Epithelial cell of esophagus (primary cell): ENCODE measurements around the gene LURAP1L.

ENCODE experiments used
- DNase-seq: peaks from one replicate; pipeline ENCODE4 v3.0.0; 2010; ENCODE audit warnings: low read depth
- H3K4me3 ChIP-seq: 2 replicates; pipeline ENCODE4 v1.5.1; 2011; ENCODE audit warnings: mild to moderate bottlenecking, low read length, control low read depth
- CTCF ChIP-seq: IDR thresholded peaks from 2 replicates; pipeline ENCODE4 v1.5.1; 2011; ENCODE audit warnings: low read depth, mild to moderate bottlenecking, low read length, control low read depth, inconsistent platforms; ENCODE audit not compliant: insufficient read depth; ENCODE audit errors: missing control alignments

The LURAP1L gene

GRCh38 chr9:12838546-12838945, 63.7 kb downstream of the LURAP1L start:
- no peak for DNase-seq

GRCh38 chr9:12843735-12844134, 68.9 kb downstream of the LURAP1L start:
- DNase-seq: no peak
- TF ChIP-seq CTCF: no peak
- H3K4me3 ChIP-seq: no peak overlapping the region

More at GRCh38 chr9:12838546-12838945, 63.7 kb downstream of the LURAP1L start:
- no peak overlapping the region for H3K4me3 ChIP-seq
- TF ChIP-seq CTCF: no peak

GRCh38 chr9:12846035-12846434, 71.2 kb downstream of the LURAP1L start:
- no peak for DNase-seq
- TF ChIP-seq CTCF: no peak
- H3K4me3 ChIP-seq: no peak overlapping the region

- TF ChIP-seq CTCF: no peak
- no peak overlapping the region for H3K4me3 ChIP-seq
- DNase-seq: no peak
Observed at GRCh38 chr9:12847561-12847960, 72.7 kb downstream of the LURAP1L start.

GRCh38 chr9:12849486-12850003, 74.7 kb downstream of the LURAP1L start:
- H3K4me3 ChIP-seq: no peak overlapping the region
- no peak for TF ChIP-seq CTCF
- no peak for DNase-seq

GRCh38 chr9:12851341-12852090, 76.7 kb downstream of the LURAP1L start:
- DNase-seq: no peak
- no peak overlapping the region for H3K4me3 ChIP-seq
- no peak for TF ChIP-seq CTCF

- no peak for TF ChIP-seq CTCF
- peak; percentile 27 for DNase-seq
Observed at GRCh38 chr9:12853051-12853450, 78.2 kb downstream of the LURAP1L start.

More at GRCh38 chr9:12853051-12853450, 78.2 kb downstream of the LURAP1L start:
- no peak overlapping the region for H3K4me3 ChIP-seq
